ENCODE data around the gene CEMP1. TPM values are rescaled to one million over a fixed set of nuclear protein-coding genes. Genes with fewer than 3 reads are reported as not detected.
"Not testable (repeated sequence)": the region's sequence is repeated elsewhere in the genome, so short reads cannot be mapped to it uniquely, and the experiment has no call there.

Gene CEMP1
- total RNA-seq, 3 donors from 2014 or later: 2.3 to 2.6 TPM; not detected in 1

DNA sequence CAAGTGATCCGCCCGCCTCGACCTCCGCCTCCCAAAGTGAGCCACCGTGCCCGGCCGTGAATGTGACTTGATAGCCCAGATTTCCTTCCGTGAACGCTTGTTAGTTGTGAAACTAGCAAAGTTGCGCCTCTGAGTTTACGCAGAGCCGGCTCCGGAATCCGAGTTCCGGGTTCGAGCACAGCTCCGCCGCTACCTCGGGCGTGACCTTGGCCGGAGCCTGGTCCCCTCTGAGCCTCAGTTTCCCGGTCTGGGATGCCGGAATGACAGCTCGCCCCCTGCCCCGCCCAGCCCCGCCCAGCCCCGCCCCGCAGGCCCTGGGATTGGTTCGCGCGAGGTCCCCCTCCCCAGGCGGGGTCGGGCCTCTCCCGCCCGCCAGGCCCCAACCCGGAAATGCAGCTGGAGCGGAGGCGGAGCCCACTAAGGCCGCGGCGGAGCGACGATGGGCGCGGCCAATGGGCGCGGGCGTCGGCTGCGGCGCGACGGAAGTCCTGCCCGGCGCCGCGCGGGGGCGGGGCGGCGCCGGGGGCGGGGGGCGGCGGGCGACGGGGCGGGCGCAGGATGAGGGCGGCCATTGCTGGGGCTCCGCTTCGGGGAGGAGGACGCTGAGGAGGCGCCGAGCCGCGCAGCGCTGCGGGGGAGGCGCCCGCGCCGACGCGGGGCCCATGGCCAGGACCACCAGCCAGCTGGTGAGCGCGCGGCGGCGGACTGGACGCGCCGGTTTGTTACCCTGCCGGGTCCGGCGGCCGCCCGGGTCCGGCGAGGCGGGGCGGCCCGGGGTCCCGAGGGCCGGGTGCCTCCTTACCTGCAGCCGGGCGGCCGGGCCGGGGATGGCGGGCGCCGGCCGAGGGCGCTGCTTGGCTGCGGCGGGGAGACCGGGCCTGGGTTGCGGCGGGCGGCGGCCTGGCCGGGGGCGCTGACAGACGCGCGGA, 6.5 kb upstream of the CEMP1 start, which contains the start of gene PDPK1:
Gene PDPK1 (plus strand): TSS at position 571 of the 929 bp plus-strand sequence. CDS start 92 bp downstream, at position 663.
- intact Hi-C loops (cut with DNase I; ENCODE audit: low total_unique reads): no loop called here
- peak; percentile 90 to 95 for DNase-seq (ENCODE audit: low spot score in 2 of 2)

GRCh38 chr16:2535625-2536013, 4.4 kb upstream of the CEMP1 start:
- DNase-seq (ENCODE audit: low spot score in 2 of 2): no peak
- intact Hi-C loops (cut with DNase I; ENCODE audit: low total_unique reads): no loop called here
- H3K27ac ChIP-seq: peak overlapping the region; percentile 8 to 75

More for the DNA sequence above, 6.5 kb upstream of the CEMP1 start, which contains the start of gene PDPK1:
- no peaks in the 10 kb centered on the region for H3K36me3 ChIP-seq
- peak in 2 of 3 donors; percentile 29 to 47 for TF ChIP-seq POLR2AphosphoS5 (IDR thresholded peaks at IDR 0.05)
- TF ChIP-seq POLR2A (IDR thresholded peaks at IDR 0.05): no peak
- TF ChIP-seq, protein P1, sequence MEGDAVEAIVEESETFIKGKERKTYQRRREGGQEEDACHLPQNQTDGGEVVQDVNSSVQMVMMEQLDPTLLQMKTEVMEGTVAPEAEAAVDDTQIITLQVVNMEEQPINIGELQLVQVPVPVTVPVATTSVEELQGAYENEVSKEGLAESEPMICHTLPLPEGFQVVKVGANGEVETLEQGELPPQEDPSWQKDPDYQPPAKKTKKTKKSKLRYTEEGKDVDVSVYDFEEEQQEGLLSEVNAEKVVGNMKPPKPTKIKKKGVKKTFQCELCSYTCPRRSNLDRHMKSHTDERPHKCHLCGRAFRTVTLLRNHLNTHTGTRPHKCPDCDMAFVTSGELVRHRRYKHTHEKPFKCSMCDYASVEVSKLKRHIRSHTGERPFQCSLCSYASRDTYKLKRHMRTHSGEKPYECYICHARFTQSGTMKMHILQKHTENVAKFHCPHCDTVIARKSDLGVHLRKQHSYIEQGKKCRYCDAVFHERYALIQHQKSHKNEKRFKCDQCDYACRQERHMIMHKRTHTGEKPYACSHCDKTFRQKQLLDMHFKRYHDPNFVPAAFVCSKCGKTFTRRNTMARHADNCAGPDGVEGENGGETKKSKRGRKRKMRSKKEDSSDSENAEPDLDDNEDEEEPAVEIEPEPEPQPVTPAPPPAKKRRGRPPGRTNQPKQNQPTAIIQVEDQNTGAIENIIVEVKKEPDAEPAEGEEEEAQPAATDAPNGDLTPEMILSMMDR (IDR thresholded peaks at IDR 0.05): peak in 1 of 3 donors; percentile 16
- H3K4me1 ChIP-seq: no peaks in the 10 kb centered on the region
- H3K4me3 ChIP-seq: peak within 1 kb of the TSS; percentile 55 to 95 (median 65)
- H3K27ac ChIP-seq: peak within 1 kb of the TSS; percentile 84 to 95
- no peaks in the 10 kb centered on the region for H3K9me3 ChIP-seq
- H3K27me3 ChIP-seq: no peaks in the 10 kb centered on the region

DNA sequence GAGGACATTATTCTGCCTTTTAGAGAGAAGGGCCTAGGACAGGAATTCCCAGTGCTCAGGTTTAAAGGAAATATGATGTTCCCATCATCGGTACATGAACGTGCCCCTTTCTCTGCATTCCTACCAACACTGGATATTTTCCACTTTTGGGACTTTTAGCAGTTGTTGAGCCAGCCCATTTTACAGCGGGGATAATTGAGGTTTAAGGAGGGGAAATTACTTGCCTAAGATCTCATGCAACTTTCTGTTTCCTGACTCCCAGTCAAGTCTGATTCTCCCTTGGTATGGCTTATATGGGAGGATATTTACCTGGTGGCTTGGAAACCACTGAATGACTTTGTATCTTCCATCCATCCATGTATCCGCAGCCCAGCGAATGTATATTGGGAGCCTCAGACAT, 3.1 kb upstream of the CEMP1 start:
- H3K4me1 ChIP-seq; H3K36me3 ChIP-seq; H3K27me3 ChIP-seq; intact Hi-C loops (cut with DNase I; ENCODE audit: low total_unique reads); DNase-seq (ENCODE audit: low spot score in 2 of 2); H3K9me3 ChIP-seq; H3K27ac ChIP-seq; H3K4me3 ChIP-seq: not testable (repeated sequence)

More at GRCh38 chr16:2535625-2536013, 4.4 kb upstream of the CEMP1 start:
- Histone ChIP-seq H3K36me3 (no peaks in the 10 kb centered on the region), H3K9me3 (no peaks in the 10 kb centered on the region), H3K4me1 (peaks cover 0 to 7% of the 10 kb centered on the region in 2 donors), H3K4me3 (no peak overlapping the region), H3K27me3 (no peaks in the 10 kb centered on the region)
- TF ChIP-seq, protein P1 (IDR thresholded peaks at IDR 0.05): no peak
- TF ChIP-seq POLR2A (IDR thresholded peaks at IDR 0.05) (no peak), POLR2AphosphoS5 (IDR thresholded peaks at IDR 0.05) (no peak)

GRCh38 chr16:2533912-2534311, 2.7 kb upstream of the CEMP1 start:
- no peaks in the 10 kb centered on the region for H3K36me3 ChIP-seq
- no peak for DNase-seq (ENCODE audit: low spot score in 2 of 2)
- H3K27ac ChIP-seq: no peak overlapping the region
- no peaks in the 10 kb centered on the region for H3K9me3 ChIP-seq
- H3K4me3 ChIP-seq: no peak overlapping the region
- intact Hi-C loops (cut with DNase I; ENCODE audit: low total_unique reads): no loop called here
- H3K4me1 ChIP-seq: peaks cover 0 to 7% of the 10 kb centered on the region in 2 donors
- H3K27me3 ChIP-seq: no peaks in the 10 kb centered on the region
- no peak for TF ChIP-seq POLR2AphosphoS5 (IDR thresholded peaks at IDR 0.05)
- TF ChIP-seq, protein P1 (IDR thresholded peaks at IDR 0.05): no peak
- no peak for TF ChIP-seq POLR2A (IDR thresholded peaks at IDR 0.05)

DNA sequence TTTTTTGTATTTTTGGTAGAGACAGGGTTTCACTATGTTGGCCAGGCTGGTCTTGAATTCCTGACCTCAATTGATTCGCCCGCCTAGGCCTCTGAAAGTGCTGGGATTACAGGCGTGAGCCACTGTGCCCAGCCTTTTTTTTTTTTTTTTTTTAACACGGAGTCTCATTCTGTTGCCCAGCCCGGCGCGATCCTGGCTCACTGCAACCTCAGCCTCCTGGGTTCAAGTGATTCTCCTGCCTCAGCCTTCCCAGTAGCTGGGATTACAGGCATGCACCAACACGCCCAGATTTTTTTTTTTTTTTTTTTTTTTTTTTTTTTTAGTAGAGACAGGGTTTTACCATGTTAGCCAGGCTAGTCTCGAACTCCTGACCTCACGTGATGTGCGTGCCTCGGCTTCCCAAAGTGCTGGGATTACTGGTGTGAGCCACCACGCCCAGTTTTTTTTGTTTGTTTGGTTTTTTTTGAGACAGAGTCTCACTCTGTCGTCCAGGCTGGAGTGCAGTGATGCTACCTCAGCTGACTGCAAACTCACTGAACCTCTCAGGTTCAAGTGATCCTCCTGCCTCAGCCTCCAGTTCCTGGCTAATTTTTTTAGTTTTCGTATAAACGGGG, 2.0 kb upstream of the CEMP1 start:
- H3K27ac ChIP-seq: peak overlapping the region; percentile 98 to 99
- H3K9me3 ChIP-seq; H3K36me3 ChIP-seq; DNase-seq (ENCODE audit: low spot score in 2 of 2); H3K4me1 ChIP-seq; intact Hi-C loops (cut with DNase I; ENCODE audit: low total_unique reads); H3K27me3 ChIP-seq: not testable (repeated sequence)
- peak overlapping the region; percentile 67 to 81 (median 75) for H3K4me3 ChIP-seq
